Thymus (tissue), 11 donors: Measurements from ENCODE around the gene HTR3E. TPM values are rescaled to one million over a fixed set of nuclear protein-coding genes. Genes with fewer than 3 reads are reported as not detected.
"Not testable (repeated sequence)": the region's sequence is repeated elsewhere in the genome, so short reads cannot be mapped to it uniquely, and the experiment has no call there.

ENCODE experiments used
- DNase-seq, 9 donors: peaks; one replicate each; pipeline ENCODE4 v3.0.0-alpha.2; 2013; ENCODE audit warnings: low spot score in 9 of 9, low read depth in 6 of 9, missing footprints in 1 of 9
- H3K27ac ChIP-seq, 2 donors: one replicate each; pipeline ENCODE4 v1.5.1; 2013; ENCODE audit warnings: control low read depth in 1 of 2, low read depth in 1 of 2, low read length in 1 of 2, mild to moderate bottlenecking in 1 of 2, moderate library complexity in 1 of 2
- H3K27me3 ChIP-seq, 2 donors: one replicate each; pipeline ENCODE4 v1.5.1; 2013; ENCODE audit warnings: low read length in 1 of 2; ENCODE audit not compliant: control insufficient read depth in 2 of 2, insufficient read depth in 1 of 2
- H3K36me3 ChIP-seq, 2 donors: one replicate each; pipeline ENCODE4 v1.5.1; 2013; ENCODE audit warnings: low read length in 1 of 2, mild to moderate bottlenecking in 1 of 2, moderate library complexity in 1 of 2; ENCODE audit not compliant: control insufficient read depth in 2 of 2, insufficient read depth in 2 of 2
- H3K4me1 ChIP-seq, 2 donors: one replicate each; pipeline ENCODE4 v1.5.1; 2013; ENCODE audit warnings: low read length in 2 of 2; ENCODE audit not compliant: control insufficient read depth in 2 of 2, insufficient read depth in 2 of 2
- H3K4me3 ChIP-seq, 2 donors: one replicate each; pipeline ENCODE4 v1.5.1; 2013; ENCODE audit warnings: low read length in 2 of 2, control low read depth in 1 of 2, mild to moderate bottlenecking in 1 of 2
- H3K9me3 ChIP-seq, 2 donors: one replicate each; pipeline ENCODE4 v1.5.1; 2013; ENCODE audit warnings: low read length in 1 of 2, mild to moderate bottlenecking in 1 of 2; ENCODE audit not compliant: control insufficient read depth in 2 of 2, insufficient read depth in 1 of 2
- WGBS: extraction: QIAGEN DNeasy Blood & Tissue Kit; methylation state at CpG from one replicate; pipeline ENCODE4 v1.1.7; 2013; 5-methylcytosine and 5-hydroxymethylcytosine counted together
- polyA plus RNA-seq: library from polyadenylated mRNA; stranded (reverse); fragments of 200-250 nt; gene quantifications from one replicate; pipeline ENCODE4 v1.2.3, GENCODE V29; 2013
- total RNA-seq: library from RNA; stranded (reverse); fragments of 120-200 nt; gene quantifications from one replicate; pipeline ENCODE4 v1.2.4, GENCODE V29; 2013
- donor health status: healthy.

HTR3E gene
- total and polyA plus RNA-seq, 2 donors, result 0.05 TPM; not detected in 1

GRCh38 chr3:184143327-184143726 lies 46.5 kb downstream of the HTR3E start:
- DNase-seq, result no peak
- Histone ChIP-seq H3K4me3 (no peak overlapping the region), H3K9me3 (no peaks in the 10 kb centered on the region), H3K4me1 (no peaks in the 10 kb centered on the region), H3K27me3 (no peaks in the 10 kb centered on the region), H3K36me3 (peaks cover 53 to 69% of the 10 kb centered on the region in 2 donors), H3K27ac (no peak overlapping the region)
- WGBS, result 95% methylated on average over 3 of the region's 3 CpGs

GRCh38 chr3:184144505-184144904 lies 47.6 kb downstream of the HTR3E start:
- no peak for DNase-seq
- no peaks in the 10 kb centered on the region for H3K27me3 ChIP-seq
- H3K27ac ChIP-seq, result peak overlapping the region in 1 of 2 donors; percentile 5
- no peak overlapping the region for H3K4me3 ChIP-seq
- H3K9me3 ChIP-seq, result no peaks in the 10 kb centered on the region
- no peaks in the 10 kb centered on the region for H3K4me1 ChIP-seq
- peaks cover 53 to 68% of the 10 kb centered on the region in 2 donors for H3K36me3 ChIP-seq
- WGBS, result 94% methylated on average over 5 of the region's 5 CpGs

- H3K36me3 ChIP-seq, result peaks cover 53 to 62% of the 10 kb centered on the region in 2 donors
- no peaks in the 10 kb centered on the region for H3K4me1 ChIP-seq
- no peaks in the 10 kb centered on the region for H3K9me3 ChIP-seq
- peak in 3 of 9 donors; percentile 24 to 45 (median 26) for DNase-seq
- no peak overlapping the region for H3K4me3 ChIP-seq
- 78% methylated on average over 4 of the region's 4 CpGs for WGBS
- H3K27ac ChIP-seq, result no peak overlapping the region
- H3K27me3 ChIP-seq, result no peaks in the 10 kb centered on the region
Observed at GRCh38 chr3:184145111-184145524, 48.3 kb downstream of the HTR3E start.

GRCh38 chr3:184145751-184146270 lies 48.9 kb downstream of the HTR3E start:
- no peaks in the 10 kb centered on the region for H3K9me3 ChIP-seq
- WGBS, result 91% methylated on average over 8 of the region's 8 CpGs
- H3K4me3 ChIP-seq, result no peak overlapping the region
- no peaks in the 10 kb centered on the region for H3K4me1 ChIP-seq
- no peak for DNase-seq
- no peak overlapping the region for H3K27ac ChIP-seq
- H3K36me3 ChIP-seq, result peaks cover 47 to 55% of the 10 kb centered on the region in 2 donors
- no peaks in the 10 kb centered on the region for H3K27me3 ChIP-seq

GRCh38 chr3:184148076-184148475 lies 51.2 kb downstream of the HTR3E start:
- no peaks in the 10 kb centered on the region for H3K27me3 ChIP-seq
- DNase-seq, result no peak
- WGBS, result 96% methylated on average over 3 of the region's 3 CpGs
- no peaks in the 10 kb centered on the region for H3K4me1 ChIP-seq
- H3K36me3 ChIP-seq, result peaks cover 27 to 33% of the 10 kb centered on the region in 2 donors
- no peak overlapping the region for H3K27ac ChIP-seq
- H3K9me3 ChIP-seq, result no peaks in the 10 kb centered on the region
- no peak overlapping the region for H3K4me3 ChIP-seq

- Histone ChIP-seq H3K9me3 (no peaks in the 10 kb centered on the region), H3K27ac (no peak overlapping the region), H3K27me3 (no peaks in the 10 kb centered on the region), H3K36me3 (peaks cover 17 to 22% of the 10 kb centered on the region in 2 donors), H3K4me3 (no peak overlapping the region), H3K4me1 (no peaks in the 10 kb centered on the region)
- DNase-seq, result no peak
- 98% methylated on average over 6 of the region's 6 CpGs for WGBS
Observed at GRCh38 chr3:184149123-184149522, 52.3 kb downstream of the HTR3E start.

- H3K4me3 ChIP-seq, H3K9me3 ChIP-seq, H3K27me3 ChIP-seq, H3K4me1 ChIP-seq, H3K27ac ChIP-seq, DNase-seq: not testable (repeated sequence)
- peaks cover 10 to 16% of the 10 kb centered on the region in 2 donors for H3K36me3 ChIP-seq
- WGBS, result 92% methylated on average over 6 of the region's 6 CpGs
Observed at GRCh38 chr3:184149770-184150169, 52.9 kb downstream of the HTR3E start.

- H3K4me1 ChIP-seq, result peaks cover 9 to 21% of the 10 kb centered on the region in 2 donors
- WGBS, result 2% methylated on average over 84 of the region's 84 CpGs
- H3K36me3 ChIP-seq, result no peaks in the 10 kb centered on the region
- H3K27ac ChIP-seq, result peak within 1 kb of the TSS; percentile 37 to 79
- H3K27me3 ChIP-seq, result peaks cover 0 to 8% of the 10 kb centered on the region in 2 donors
- H3K4me3 ChIP-seq, result peak within 1 kb of the TSS; percentile 69 to 78
- no peaks in the 10 kb centered on the region for H3K9me3 ChIP-seq
- DNase-seq, result peak in 2 of 9 donors; percentile 28 to 47
Observed at GRCh38 chr3:184154885-184155643, 58.2 kb downstream of the HTR3E start, which contains the start of gene DVL3. DVL3 (plus strand) TSS chr3:184155377; CDS start chr3:184155636, 259 bp downstream.
